ENCODE results near the gene RRBP1. TPM values are rescaled to one million over a fixed set of nuclear protein-coding genes. Genes with fewer than 3 reads are reported as not detected.

The RRBP1 gene
- total RNA-seq, 6 experiments from 2014 or later: 273 to 331 (median 317) TPM

DNA sequence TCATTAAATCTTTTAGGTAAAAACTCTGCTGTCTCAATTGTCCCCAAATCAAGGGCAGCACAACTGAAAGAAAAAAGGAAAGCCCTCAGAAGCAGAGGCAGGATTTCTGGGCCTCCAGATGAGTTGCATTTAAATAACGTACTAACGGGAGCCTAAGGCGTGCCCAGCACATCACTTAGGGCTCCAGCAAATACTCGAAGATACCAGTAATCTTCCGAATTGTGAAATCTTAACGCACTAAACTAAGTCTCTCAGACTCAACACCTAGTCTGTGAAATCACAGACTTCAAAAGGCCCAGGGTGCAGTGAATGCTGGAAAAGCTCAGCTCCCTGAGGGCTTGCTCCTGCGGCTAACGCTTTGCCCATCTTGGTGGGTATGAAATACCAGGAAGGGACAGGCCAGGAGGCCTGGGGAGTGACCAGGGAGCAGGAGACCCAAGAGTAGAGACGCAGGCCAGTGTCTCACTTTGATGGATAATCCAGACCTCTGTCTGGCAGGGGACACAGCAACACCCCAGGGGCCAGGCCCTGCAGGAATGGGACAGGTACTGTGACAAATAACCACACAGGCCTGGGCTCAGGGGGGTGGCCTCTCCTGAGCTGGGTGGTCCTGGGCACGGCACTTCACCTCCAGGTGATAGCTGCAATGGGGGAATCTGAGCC is 36.4 kb downstream of the RRBP1 start:
- H3K9me3 Mint-ChIP-seq: no peaks in the 10 kb centered on the region
- peaks cover 5% of the 10 kb centered on the region for H3K36me3 Mint-ChIP-seq (ENCODE audit: low read depth)
- H3K4me1 Mint-ChIP-seq (ENCODE audit: low read depth): peaks cover 10% of the 10 kb centered on the region
- TF ChIP-seq, protein P1, sequence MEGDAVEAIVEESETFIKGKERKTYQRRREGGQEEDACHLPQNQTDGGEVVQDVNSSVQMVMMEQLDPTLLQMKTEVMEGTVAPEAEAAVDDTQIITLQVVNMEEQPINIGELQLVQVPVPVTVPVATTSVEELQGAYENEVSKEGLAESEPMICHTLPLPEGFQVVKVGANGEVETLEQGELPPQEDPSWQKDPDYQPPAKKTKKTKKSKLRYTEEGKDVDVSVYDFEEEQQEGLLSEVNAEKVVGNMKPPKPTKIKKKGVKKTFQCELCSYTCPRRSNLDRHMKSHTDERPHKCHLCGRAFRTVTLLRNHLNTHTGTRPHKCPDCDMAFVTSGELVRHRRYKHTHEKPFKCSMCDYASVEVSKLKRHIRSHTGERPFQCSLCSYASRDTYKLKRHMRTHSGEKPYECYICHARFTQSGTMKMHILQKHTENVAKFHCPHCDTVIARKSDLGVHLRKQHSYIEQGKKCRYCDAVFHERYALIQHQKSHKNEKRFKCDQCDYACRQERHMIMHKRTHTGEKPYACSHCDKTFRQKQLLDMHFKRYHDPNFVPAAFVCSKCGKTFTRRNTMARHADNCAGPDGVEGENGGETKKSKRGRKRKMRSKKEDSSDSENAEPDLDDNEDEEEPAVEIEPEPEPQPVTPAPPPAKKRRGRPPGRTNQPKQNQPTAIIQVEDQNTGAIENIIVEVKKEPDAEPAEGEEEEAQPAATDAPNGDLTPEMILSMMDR (IDR thresholded peaks at IDR 0.05): no peak
- peaks cover 2% of the 10 kb centered on the region; the same call in 1 of the 2 replicates for H3K27me3 Mint-ChIP-seq (ENCODE audit: insufficient read depth)
- DNase-seq: no peak
- no peak overlapping the region for H3K27ac Mint-ChIP-seq
- H3K4me3 Mint-ChIP-seq: no peak overlapping the region

DNA sequence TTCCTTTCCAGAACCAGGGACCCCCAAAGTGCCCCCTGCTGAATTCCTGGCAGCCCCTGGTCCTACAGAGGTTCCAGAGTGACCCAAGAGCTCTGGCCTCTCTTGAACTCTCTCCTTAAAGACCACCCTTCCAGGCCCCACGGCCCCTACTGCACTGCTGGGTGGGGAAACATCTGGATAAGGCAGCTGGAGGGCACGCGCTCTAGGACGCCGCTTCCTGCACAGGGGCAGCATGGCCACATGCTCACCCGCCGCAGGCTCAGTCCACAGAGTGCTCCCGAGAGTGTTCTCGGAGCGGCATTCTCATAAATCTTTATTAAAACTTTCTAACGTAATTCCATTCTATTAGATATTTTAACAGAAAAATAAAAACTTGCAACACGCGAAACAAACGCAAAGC is 37.0 kb downstream of the RRBP1 start:
- H3K9me3 Mint-ChIP-seq: no peaks in the 10 kb centered on the region
- TF ChIP-seq, protein P1 (IDR thresholded peaks at IDR 0.05): no peak
- H3K4me3 Mint-ChIP-seq: no peak overlapping the region
- H3K36me3 Mint-ChIP-seq (ENCODE audit: low read depth): peaks cover 7% of the 10 kb centered on the region
- peak overlapping the region; percentile 7; the same call in 1 of the 2 replicates for H3K27ac Mint-ChIP-seq
- H3K27me3 Mint-ChIP-seq (ENCODE audit: insufficient read depth): peaks cover 2% of the 10 kb centered on the region; the same call in 1 of the 2 replicates
- peaks cover 4% of the 10 kb centered on the region; the same call in 1 of the 2 replicates for H3K4me1 Mint-ChIP-seq (ENCODE audit: low read depth)
- no peak for DNase-seq

DNA sequence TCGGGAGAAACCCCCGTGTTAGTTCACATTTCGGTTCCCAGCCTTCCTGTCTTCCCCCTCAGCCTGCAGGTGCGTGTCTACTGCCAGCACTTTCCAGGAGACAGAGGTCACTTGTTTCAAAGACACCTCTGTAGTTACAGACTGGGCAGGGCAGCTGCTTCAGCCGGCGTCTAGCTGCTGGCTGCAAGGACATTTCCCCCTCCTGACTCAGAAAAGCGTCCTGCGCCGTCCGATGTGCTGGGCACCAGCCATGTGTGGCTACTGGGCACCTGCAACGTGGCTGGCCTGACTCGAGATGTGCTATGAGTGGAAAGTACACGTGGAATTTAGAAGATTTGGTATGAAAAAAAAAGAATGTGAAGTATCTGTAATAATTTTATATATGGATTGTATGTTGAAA is 37.6 kb downstream of the RRBP1 start:
- Mint-ChIP-seq H3K9me3 (no peaks in the 10 kb centered on the region), H3K4me3 (no peak overlapping the region), H3K36me3 (ENCODE audit: low read depth) (peaks cover 7% of the 10 kb centered on the region), H3K27me3 (ENCODE audit: insufficient read depth) (peaks cover 2% of the 10 kb centered on the region; the same call in 1 of the 2 replicates), H3K27ac (no peak overlapping the region), H3K4me1 (ENCODE audit: low read depth) (no peaks in the 10 kb centered on the region; the same call in 1 of the 2 replicates)
- no peak for DNase-seq
- TF ChIP-seq, protein P1 (IDR thresholded peaks at IDR 0.05): no peak

DNA sequence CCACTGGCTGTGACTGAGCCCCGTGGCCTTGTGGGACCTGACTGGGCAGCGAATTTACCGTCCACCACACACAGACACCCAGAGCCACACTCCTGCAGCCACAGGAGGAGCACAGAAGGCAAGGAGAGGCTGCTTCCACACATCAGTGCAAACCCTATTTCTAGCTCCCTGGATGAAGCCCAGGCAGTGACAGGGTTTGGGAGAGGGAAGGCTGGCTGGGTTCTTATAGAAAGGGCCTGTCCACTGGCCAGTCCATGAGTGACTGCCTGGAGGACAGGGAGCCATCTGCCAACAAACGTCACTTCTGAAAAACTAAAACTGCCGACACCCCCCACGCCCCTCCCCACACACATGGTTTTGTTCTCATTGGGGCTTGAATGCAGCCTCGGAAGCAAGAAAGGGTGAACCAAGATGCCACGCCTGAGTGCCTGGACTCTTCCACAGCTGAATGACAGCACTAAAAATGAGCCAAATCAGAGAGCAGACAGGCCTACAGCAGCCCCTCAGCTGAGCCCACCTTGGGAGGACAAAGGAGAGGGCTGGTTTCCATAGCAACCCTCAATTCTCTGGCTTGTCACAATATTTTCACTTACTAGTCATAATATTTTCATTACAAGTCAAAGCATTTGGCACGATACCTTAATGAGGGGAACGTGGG is 38.4 kb downstream of the RRBP1 start:
- no peak for DNase-seq
- Mint-ChIP-seq H3K27me3 (ENCODE audit: insufficient read depth) (peaks cover 2% of the 10 kb centered on the region; the same call in 1 of the 2 replicates), H3K4me1 (ENCODE audit: low read depth) (no peaks in the 10 kb centered on the region), H3K4me3 (no peak overlapping the region), H3K9me3 (no peaks in the 10 kb centered on the region), H3K36me3 (ENCODE audit: low read depth) (peaks cover 7% of the 10 kb centered on the region), H3K27ac (peak overlapping the region; percentile 38; the same call in 1 of the 2 replicates)
- TF ChIP-seq, protein P1 (IDR thresholded peaks at IDR 0.05): no peak

DNA sequence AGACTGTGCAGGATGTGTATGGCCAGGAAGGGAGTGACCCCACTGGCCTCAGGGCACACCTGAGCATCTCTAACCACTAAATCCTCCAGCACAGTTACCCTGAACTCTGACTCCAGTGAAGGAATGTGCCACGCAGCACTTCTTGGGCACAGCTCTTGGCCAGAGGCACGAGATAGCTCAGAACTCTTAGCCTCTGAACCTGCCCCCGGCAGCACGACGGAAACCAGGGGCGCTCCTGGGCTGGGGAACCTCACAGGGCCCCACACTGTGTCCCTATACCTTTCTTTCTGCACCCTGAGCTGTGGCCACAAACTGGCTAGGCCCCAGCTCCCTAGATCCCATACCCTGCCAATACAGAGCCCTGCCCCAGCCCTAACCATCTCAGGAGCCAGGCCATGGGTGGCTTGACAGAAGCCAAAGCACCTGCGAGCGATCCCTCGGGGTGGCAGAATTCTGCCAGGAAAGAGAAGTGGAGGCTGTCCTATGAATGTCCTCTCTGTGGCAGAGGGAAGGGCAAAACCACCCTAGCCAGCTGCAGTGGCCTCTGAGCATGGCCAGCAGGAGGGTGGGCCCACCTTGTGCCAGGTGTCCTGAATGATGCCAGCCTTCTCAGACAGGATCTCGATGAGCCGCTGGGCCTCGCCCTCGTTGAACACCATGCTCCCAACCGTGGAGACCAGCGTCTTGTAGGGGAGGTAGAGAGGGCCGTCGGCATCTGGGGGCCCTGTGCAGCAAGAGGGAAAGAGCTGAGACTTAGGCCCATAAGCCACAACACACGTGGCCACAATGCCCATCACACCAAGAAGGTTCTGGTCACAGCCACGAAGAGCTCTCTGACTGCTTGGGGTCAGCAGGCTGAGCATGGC is 39.4 kb downstream of the RRBP1 start:
- no peak for DNase-seq
- TF ChIP-seq, protein P1 (IDR thresholded peaks at IDR 0.05): no peak
- peaks cover 7% of the 10 kb centered on the region for H3K36me3 Mint-ChIP-seq (ENCODE audit: low read depth)
- H3K9me3 Mint-ChIP-seq: no peaks in the 10 kb centered on the region
- H3K4me3 Mint-ChIP-seq: no peak overlapping the region
- no peaks in the 10 kb centered on the region for H3K4me1 Mint-ChIP-seq (ENCODE audit: low read depth)
- H3K27me3 Mint-ChIP-seq (ENCODE audit: insufficient read depth): peaks cover 2% of the 10 kb centered on the region; the same call in 1 of the 2 replicates
- H3K27ac Mint-ChIP-seq: peak overlapping the region; percentile 40; the same call in 1 of the 2 replicates

Data from HFFc6 (cell line).